HepG2 (cell line): ENCODE measurements around the gene ARHGEF10L. TPM values are rescaled to one million over a fixed set of nuclear protein-coding genes. Genes with fewer than 3 reads are reported as not detected.

ENCODE experiments used
- FLYWCH1 ChIP-seq: sonication (generic); formaldehyde crosslinking; IDR thresholded peaks from 2 replicates; pipeline ENCODE4 v1.8.1; 2023; ENCODE audit warnings: mild to moderate bottlenecking, missing genetic modification reagents
- LBX2 ChIP-seq: sonication (generic); formaldehyde crosslinking; IDR thresholded peaks from 2 replicates; pipeline ENCODE4 v1.5.0; 2020; ENCODE audit warnings: missing genetic modification reagents, mild to moderate bottlenecking, borderline replicate concordance
- SCMH1 ChIP-seq: sonication (generic); formaldehyde crosslinking; IDR thresholded peaks from 2 replicates; pipeline ENCODE4 v1.9.0; 2021; ENCODE audit warnings: missing genetic modification reagents, mild to moderate bottlenecking, borderline replicate concordance
- ZBTB49 ChIP-seq: sonication (generic); formaldehyde crosslinking; IDR thresholded peaks from 2 replicates; pipeline ENCODE4 v1.4.0; 2020; ENCODE audit warnings: missing genetic modification reagents, borderline replicate concordance
- ZNF275 ChIP-seq: sonication (generic); formaldehyde crosslinking; IDR thresholded peaks from 2 replicates; pipeline ENCODE4 v1.8.0; 2022; ENCODE audit warnings: missing genetic modification reagents, mild to moderate bottlenecking, inconsistent platforms, borderline replicate concordance
- ZNF780A ChIP-seq: sonication (generic); formaldehyde crosslinking; IDR thresholded peaks from 2 replicates; pipeline ENCODE4 v1.8.0; 2022; ENCODE audit warnings: mild to moderate bottlenecking, missing genetic modification reagents, moderate library complexity
- polyA plus RNA-seq, 8 experiments: library from polyadenylated mRNA; depleted of rRNA in 3 of 8; stranded (reverse) in 7 of 8; unstranded in 1 of 8; fragments of >200 nt; fragmentation: Illumina TruSeq in 4 of 8; extraction: Trizol in 4 of 8; gene quantifications; 2 replicates each; pipeline versions ENCODE4 v1.2.1 to v1.2.3, GENCODE V29; 2011 to 2016; ENCODE audit warnings: low read depth in 4 of 8, missing spikeins in 1 of 8, mixed read lengths in 1 of 8; ENCODE audit not compliant: insufficient read depth in 1 of 8
- total RNA-seq, 5 experiments: library from RNA; depleted of rRNA; stranded (reverse); fragments of >200 nt; fragmentation: Illumina TruSeq; extraction: Trizol; gene quantifications; 2 replicates each; pipeline ENCODE4 v1.2.3, GENCODE V29; 2016; ENCODE audit warnings: low read depth in 1 of 5
- TF ChIP-seq, protein P1 (sequence below), 2 experiments: fragments of 450-650 bp in 1 of 2; sonication (generic) in 1 of 2; formaldehyde crosslinking in 1 of 2; IDR thresholded peaks; 2 replicates each; pipeline versions ENCODE4 v1.6.1 to v1.8.0; 2016 to 2022; ENCODE audit warnings: antibody characterized with exemption in 1 of 2, mild to moderate bottlenecking in 1 of 2, missing genetic modification reagents in 1 of 2
- TF ChIP-seq, protein P2 (sequence below): sonication (generic); formaldehyde crosslinking; IDR thresholded peaks from 2 replicates; pipeline ENCODE4 v1.5.1; 2020; ENCODE audit warnings: missing genetic modification reagents, mild to moderate bottlenecking, borderline replicate concordance
- TF ChIP-seq, protein P3 (sequence below): sonication (generic); formaldehyde crosslinking; IDR thresholded peaks from 2 replicates; pipeline ENCODE4 v1.8.0; 2022; ENCODE audit warnings: missing genetic modification reagents, mild to moderate bottlenecking, borderline replicate concordance

Gene ARHGEF10L
- total and polyA plus RNA-seq, 2 of the 13 experiments (the other 11 are each of a cell fraction or from before 2014, with no cell fraction given): 46.5 to 78.3 TPM

GRCh38 chr1:17564458-17565393, 25.2 kb downstream of the ARHGEF10L start (continued):
- TF ChIP-seq, protein P1, sequence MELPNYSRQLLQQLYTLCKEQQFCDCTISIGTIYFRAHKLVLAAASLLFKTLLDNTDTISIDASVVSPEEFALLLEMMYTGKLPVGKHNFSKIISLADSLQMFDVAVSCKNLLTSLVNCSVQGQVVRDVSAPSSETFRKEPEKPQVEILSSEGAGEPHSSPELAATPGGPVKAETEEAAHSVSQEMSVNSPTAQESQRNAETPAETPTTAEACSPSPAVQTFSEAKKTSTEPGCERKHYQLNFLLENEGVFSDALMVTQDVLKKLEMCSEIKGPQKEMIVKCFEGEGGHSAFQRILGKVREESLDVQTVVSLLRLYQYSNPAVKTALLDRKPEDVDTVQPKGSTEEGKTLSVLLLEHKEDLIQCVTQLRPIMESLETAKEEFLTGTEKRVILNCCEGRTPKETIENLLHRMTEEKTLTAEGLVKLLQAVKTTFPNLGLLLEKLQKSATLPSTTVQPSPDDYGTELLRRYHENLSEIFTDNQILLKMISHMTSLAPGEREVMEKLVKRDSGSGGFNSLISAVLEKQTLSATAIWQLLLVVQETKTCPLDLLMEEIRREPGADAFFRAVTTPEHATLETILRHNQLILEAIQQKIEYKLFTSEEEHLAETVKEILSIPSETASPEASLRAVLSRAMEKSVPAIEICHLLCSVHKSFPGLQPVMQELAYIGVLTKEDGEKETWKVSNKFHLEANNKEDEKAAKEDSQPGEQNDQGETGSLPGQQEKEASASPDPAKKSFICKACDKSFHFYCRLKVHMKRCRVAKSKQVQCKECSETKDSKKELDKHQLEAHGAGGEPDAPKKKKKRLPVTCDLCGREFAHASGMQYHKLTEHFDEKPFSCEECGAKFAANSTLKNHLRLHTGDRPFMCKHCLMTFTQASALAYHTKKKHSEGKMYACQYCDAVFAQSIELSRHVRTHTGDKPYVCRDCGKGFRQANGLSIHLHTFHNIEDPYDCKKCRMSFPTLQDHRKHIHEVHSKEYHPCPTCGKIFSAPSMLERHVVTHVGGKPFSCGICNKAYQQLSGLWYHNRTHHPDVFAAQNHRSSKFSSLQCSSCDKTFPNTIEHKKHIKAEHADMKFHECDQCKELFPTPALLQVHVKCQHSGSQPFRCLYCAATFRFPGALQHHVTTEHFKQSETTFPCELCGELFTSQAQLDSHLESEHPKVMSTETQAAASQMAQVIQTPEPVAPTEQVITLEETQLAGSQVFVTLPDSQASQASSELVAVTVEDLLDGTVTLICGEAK (IDR thresholded peaks at IDR 0.05): no peak
- TF ChIP-seq, protein P1 (CRISPR knock-in tag; IDR thresholded peaks at IDR 0.05): no peak; the same call in 1 of the 2 replicates
- TF ChIP-seq, protein P2, sequence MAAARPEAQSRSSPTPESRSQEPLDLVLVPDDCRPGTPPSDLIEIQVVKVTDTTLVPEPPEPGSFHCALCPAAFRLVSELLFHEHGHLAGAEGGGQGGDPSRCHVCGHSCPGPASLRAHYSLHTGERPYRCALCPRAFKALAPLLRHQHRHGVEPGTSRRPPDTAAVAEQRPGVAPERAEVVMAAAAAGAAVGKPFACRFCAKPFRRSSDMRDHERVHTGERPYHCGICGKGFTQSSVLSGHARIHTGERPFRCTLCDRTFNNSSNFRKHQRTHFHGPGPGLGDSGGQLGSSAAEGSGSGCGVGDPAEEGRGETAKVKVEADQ: no peak
- TF ChIP-seq ZNF780A (no peak), SCMH1 (CRISPR knock-in tag) (no peak), LBX2 (CRISPR knock-in tag) (no peak; the same call in 1 of the 2 replicates), ZNF275 (CRISPR knock-in tag) (0 out of 2 replicates have a peak, but pooled peaks have one; percentile 22), FLYWCH1 (CRISPR knock-in tag) (no peak), ZBTB49 (CRISPR knock-in tag) (no peak)
- TF ChIP-seq, protein P3, sequence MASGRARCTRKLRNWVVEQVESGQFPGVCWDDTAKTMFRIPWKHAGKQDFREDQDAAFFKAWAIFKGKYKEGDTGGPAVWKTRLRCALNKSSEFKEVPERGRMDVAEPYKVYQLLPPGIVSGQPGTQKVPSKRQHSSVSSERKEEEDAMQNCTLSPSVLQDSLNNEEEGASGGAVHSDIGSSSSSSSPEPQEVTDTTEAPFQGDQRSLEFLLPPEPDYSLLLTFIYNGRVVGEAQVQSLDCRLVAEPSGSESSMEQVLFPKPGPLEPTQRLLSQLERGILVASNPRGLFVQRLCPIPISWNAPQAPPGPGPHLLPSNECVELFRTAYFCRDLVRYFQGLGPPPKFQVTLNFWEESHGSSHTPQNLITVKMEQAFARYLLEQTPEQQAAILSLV: peak; percentile 49
